Stimulated activated CD4-positive, alpha-beta T cell treated with anti-CD3 and anti-CD28 coated beads, Interleukin-15, amount 100 ng/mL, for 48 hours (primary cell): ENCODE results near the gene PTPRC.

ENCODE experiments used
- DNase-seq, 2 donors: peaks; one replicate each; pipeline ENCODE4 v3.0.0-alpha.2; 2020; ENCODE audit warnings: low read depth in 2 of 2

PTPRC gene

GRCh38 chr1:198676253-198676652, 37.4 kb downstream of the PTPRC start:
- DNase-seq: no peak

DNA sequence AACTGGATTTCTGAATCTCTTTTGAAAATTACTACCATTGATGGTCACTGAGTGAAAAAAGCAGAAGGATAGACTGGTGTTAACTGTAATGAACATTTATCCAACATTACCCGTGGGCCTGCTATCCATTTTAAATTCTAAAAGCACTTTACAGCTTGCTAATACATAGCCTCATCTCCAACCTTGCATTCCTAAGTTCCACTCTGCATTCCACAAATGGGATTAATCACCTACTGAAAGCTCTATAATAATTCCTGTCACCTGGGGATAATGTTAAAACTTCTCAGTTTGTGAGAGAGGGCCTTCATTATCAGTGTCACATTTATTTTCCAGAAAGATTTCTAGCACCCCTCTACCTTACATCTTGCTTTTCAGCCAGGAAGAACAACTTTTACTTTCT, 38.2 kb downstream of the PTPRC start:
- DNase-seq: no peak

- no peak for DNase-seq
These were observed 39.0 kb downstream of the PTPRC start for GRCh38 chr1:198677871-198678270.

GRCh38 chr1:198678301-198678836, 39.5 kb downstream of the PTPRC start:
- DNase-seq: no peak

GRCh38 chr1:198678901-198679329, 40.1 kb downstream of the PTPRC start:
- no peak for DNase-seq

DNA sequence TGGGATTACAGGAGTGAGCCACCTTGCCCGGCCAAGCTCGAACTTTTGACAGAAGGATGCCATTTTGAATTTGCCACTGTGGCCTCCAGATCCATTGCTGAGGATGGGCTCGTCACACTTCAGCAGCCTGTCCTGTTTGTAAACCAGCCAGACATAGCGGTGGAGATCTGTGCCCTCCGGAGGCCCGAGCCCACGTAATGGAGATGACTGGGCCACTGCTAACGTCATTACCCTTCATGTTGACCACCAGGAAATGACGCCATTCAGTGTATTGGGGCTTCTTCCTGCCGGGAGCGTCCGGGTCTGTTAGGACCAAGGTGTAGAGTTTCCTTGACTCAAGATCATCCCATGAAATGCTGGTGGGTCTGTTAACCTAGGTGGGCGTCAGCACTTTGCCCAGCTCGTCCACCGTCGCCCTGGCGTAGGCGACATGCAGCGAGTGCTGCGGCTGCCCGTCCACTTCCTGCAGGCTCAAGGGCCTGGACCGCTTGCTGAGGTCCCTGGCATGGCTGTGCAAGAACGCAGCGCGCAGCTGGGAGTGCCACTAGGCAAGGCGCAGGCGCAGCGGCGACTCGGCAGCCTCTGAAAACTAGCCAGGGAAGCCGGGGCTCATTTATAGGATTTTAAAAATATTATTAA, 40.8 kb downstream of the PTPRC start:
- DNase-seq: peak in 1 of 2 donors; percentile 27

DNA sequence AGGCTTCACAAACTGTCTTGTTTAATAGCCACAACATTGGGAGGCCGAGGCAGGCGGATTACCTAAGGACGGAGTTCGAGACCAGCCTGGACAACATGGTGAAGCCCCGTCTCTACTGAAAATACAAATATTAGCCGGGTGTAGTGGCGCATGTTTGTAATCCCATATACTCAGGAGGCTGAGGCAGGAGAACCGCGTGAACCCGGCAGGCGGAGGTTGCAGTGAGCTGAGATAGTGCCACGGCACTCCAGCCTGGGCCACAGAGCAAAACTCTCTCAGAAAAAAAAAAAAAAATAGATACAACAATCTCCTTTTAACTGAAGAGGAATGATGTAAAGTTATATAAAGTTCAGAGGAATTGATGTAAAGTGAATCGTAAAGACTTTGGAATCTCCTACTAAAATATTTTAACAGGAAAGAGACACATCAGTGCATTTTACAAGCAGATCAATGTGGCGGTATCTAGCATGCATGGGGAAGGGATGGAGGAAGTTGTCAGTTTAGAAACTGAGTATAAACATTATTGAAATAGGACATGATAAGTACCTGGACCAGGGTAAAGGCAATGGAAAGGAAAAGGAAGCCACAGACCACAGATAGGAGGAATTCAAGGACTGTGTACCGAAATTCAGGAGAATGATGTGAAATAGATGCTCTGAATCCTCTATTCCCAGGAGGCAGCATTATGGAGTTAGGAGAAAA, 41.5 kb downstream of the PTPRC start:
- DNase-seq: no peak

- no peak for DNase-seq
These were observed 42.4 kb downstream of the PTPRC start for GRCh38 chr1:198681252-198681651.

- peak; percentile 72 to 78 for DNase-seq
These were observed 43.3 kb downstream of the PTPRC start for GRCh38 chr1:198681831-198682759.

GRCh38 chr1:198682850-198683249, 44.0 kb downstream of the PTPRC start:
- no peak for DNase-seq

DNA sequence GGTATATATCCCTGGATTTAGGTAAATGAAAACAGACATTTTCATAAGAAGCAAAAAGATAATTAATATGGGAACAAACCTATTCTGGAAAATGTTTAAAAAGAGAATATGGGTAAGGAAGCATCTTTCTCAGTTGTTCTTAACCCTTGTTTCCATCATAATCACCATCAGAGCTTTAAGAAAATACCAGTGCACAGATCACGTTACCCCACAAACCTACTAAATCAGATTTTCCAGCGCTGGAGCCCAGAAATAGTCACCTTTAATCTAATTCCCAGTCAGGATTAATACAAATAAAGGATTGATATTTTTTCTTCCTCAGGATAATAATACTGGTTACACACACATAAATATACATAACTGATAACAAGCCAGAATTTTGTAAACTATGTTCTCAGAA, 44.6 kb downstream of the PTPRC start:
- DNase-seq: no peak

DNA sequence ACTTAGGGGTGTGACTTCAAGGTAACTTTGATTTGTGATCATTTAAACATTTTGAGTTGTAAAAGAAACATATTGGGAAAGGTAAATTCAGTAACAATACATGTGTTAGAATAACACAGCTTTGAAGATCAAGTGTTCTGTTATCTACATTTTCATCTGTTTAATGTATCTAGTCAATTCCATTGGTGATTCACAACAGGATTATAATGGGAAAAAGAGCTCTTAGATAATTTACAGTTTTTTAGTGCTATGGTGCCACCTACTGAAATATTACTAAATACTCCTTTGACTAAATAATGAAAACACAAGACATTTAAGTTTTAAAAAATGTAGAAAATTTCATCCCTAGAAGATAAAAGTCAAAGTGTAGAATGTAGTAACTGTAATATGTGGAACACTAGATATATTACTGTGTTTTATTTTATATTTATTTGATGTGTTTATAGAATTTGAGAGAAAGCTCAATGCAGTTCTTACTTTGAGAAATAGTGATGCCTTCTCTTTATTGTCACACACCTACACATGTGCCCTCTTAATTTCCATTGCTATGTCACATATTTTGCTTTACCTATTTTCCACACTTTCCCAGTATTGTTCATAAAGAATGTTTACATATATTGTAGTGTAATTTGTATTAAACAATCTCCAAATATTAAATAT, 47.4 kb downstream of the PTPRC start:
- DNase-seq: no peak

GRCh38 chr1:198687429-198687828, 48.6 kb downstream of the PTPRC start:
- no peak for DNase-seq

- DNase-seq: no peak
These were observed 52.2 kb downstream of the PTPRC start for GRCh38 chr1:198691063-198691462.

DNA sequence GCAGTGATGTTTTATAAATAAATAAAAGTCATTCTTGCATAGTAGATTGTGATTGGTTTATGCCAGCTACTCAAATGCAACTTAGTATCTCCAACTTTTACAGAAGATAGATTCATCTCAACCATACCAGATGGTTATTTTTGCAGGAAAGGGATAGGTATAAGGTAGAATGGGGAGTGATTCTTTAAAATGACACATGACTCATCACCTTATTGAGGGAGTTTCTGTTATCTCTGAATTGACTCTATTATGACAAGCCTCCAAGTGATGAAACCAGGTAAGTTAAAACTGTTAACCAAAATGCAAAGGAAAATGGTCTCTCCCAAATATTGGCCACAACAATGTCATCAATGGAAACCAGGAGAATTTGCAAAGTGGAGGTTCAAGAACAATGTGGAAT, 54.5 kb downstream of the PTPRC start:
- DNase-seq: no peak

DNA sequence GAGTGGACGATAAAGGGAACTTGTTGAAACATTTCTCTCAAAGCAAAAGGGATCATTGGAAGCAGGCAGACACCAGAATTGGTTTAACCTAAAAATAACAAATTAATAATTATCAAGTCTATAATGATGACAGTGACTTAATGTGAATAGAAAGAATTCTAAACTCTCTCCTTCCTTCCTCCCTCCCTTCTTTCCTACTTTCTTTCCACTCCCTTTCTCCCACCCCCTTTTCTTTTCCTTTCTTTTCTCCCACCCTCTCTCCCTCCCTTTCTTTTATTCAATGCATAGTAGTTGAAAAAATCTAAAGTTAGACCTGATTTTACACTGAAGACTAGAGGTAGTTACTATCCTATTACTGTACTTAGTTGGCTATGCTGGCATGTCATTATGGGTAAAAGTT, 55.7 kb downstream of the PTPRC start:
- no peak for DNase-seq

DNA sequence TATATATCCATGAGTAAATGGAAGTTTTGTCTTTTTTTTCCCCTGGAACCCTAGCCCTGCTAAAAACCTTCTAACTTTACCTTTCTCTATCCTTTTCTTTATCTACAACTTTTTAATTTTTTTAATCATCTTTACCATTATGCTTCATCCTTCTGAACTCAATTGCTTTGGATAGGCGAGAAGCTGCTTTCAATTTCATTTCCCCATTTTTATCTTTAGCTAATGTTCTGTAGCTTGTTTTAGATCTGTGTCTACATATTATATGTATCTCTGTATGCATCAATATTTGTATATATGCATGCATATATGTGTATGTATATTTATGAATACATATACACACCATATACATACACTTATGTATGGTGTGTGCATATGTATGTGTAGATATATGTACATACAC, 57.4 kb downstream of the PTPRC start:
- no peak for DNase-seq

DNA sequence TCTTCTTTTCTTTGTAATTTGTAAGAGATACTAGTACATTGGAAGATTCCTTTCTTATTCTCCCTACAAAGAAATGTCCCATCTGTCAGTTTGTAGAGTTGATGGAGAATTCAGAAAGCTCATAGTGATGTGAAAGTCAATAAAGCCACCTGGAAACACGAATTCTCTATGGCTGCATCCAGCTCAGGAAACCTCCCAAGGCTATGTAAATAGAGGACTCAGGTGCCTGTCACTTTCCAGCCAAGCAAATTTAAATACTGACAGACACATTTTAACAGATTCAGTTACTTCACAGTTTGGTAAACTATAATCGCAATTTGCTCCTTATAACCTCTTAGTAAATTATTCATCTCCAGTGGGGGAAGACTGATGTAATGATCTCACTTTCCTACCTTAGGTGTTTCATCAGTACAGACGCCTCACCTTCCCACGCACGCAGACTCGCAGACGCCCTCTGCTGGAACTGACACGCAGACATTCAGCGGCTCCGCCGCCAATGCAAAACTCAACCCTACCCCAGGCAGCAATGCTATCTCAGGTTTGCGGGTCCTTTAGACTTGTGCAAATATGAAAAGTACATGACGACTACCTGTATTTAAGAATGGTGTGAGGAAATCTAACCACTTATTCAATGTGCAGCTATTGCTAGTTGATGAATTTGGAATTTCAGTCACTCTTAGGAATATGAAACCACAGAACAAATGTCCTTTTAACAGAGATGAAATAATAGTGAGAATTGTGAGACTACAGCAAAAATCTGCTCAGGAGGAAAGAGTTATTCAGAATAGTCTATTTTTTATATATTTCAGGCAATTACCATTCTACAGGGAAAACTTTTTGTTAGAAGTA, 60.6 kb downstream of the PTPRC start:
- peak; percentile 65 to 77 for DNase-seq

DNA sequence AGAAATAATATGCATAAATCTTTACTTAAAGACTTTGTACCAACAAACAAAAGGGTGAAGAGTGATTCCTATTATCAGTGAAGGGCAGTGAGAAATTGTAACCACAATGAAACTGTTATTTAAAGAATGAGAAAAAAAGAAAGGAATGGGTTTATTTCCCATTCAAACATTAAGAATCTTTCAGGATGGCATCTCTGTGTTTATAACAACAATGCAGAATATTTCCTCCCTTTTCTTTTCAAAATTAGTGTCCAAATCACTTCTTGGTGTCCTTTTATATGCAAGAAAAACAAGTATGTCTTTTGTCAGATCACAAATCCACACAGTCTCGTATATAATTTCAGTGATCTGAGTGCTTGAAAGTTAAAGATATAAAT, 61.2 kb downstream of the PTPRC start:
- no peak for DNase-seq

GRCh38 chr1:198700396-198700795, 61.6 kb downstream of the PTPRC start:
- DNase-seq: no peak

DNA sequence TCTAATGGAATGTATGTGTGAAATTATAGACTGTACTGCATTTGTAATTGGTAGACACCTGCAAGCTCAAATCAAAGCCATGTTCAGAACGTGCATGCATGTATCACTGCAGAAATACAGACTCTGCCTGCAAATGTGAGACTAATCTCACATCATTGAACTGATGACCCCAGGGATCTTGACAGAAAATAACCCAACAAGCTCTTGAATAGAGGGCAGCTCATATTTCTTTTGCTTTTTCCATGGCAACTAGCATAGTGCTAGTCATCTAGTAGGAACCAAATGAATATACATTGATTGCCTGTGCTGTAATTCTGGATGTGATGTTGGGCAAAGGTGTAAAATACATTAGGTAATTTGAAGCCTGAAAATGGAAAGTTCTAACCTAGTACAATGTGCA, 62.4 kb downstream of the PTPRC start:
- DNase-seq: no peak
